T-helper 2 cell (primary cell): Measurements from ENCODE around the gene NEK6.

Experiments used
- DNase-seq, 5 experiments: peaks; one replicate each; pipeline versions ENCODE4 v3.0.0 to v3.0.0-alpha.2; 2012 to 2022
- total RNA-seq, 2 donors: gene quantifications; one replicate each; lab custom pipeline; 2026; lab: John Stamatoyannopoulos, UW

Gene NEK6
- 16.2 to 20.9 reads per million in 2 donors for total RNA-seq

- DNase-seq, result peak in 4 of 5 experiments; percentile 16 to 74 (median 38)
These were observed at the start of gene NEK6 for GRCh38 chr9:124257844-124258606. Gene NEK6, plus strand, starts transcription at chr9:124257949. Its CDS starts 44,016 bp downstream, at chr9:124301965.

GRCh38 chr9:124208571-124208970 is 49.2 kb upstream of the NEK6 start:
- DNase-seq, result peak in 2 of 5 experiments; percentile 21 to 86

GRCh38 chr9:124209279-124209678 is 48.5 kb upstream of the NEK6 start:
- no peak for DNase-seq

GRCh38 chr9:124209774-124210173 is 48.0 kb upstream of the NEK6 start:
- DNase-seq, result no peak

- peak in 1 of 5 experiments; percentile 28 for DNase-seq
These were observed 47.1 kb upstream of the NEK6 start for GRCh38 chr9:124210697-124211096.

- no peak for DNase-seq
These were observed 45.2 kb upstream of the NEK6 start for GRCh38 chr9:124212381-124213050.

GRCh38 chr9:124213396-124213795 is 44.4 kb upstream of the NEK6 start:
- no peak for DNase-seq

GRCh38 chr9:124214116-124214515 is 43.6 kb upstream of the NEK6 start:
- no peak for DNase-seq

GRCh38 chr9:124214596-124215367 is 43.0 kb upstream of the NEK6 start:
- no peak for DNase-seq

- no peak for DNase-seq
These were observed 42.3 kb upstream of the NEK6 start for GRCh38 chr9:124215368-124215910.

- DNase-seq, result no peak
These were observed 41.8 kb upstream of the NEK6 start for GRCh38 chr9:124215956-124216355.

GRCh38 chr9:124216474-124217176 is 41.1 kb upstream of the NEK6 start:
- peak in 3 of 5 experiments; percentile 39 to 93 (median 39) for DNase-seq

GRCh38 chr9:124217836-124218437 is 39.8 kb upstream of the NEK6 start:
- no peak for DNase-seq

- DNase-seq, result peak in 1 of 5 experiments; percentile 62
These were observed 39.2 kb upstream of the NEK6 start for GRCh38 chr9:124218438-124218982.

- DNase-seq, result no peak
These were observed 38.7 kb upstream of the NEK6 start for GRCh38 chr9:124218987-124219461.

- no peak for DNase-seq
These were observed 36.8 kb upstream of the NEK6 start for GRCh38 chr9:124220946-124221451.

GRCh38 chr9:124221676-124222075 is 36.1 kb upstream of the NEK6 start:
- no peak for DNase-seq

- no peak for DNase-seq
These were observed 35.6 kb upstream of the NEK6 start for GRCh38 chr9:124222109-124222508.

- DNase-seq, result no peak
These were observed 34.6 kb upstream of the NEK6 start for GRCh38 chr9:124222918-124223720.

- DNase-seq, result no peak
These were observed 31.8 kb upstream of the NEK6 start for GRCh38 chr9:124225945-124226344.
